Upper lobe of left lung (tissue), 4 donors: ENCODE results near the gene APOC1.

Source experiments
- POLR2A ChIP-seq, 4 donors: fragments of 450-650 bp; IDR thresholded peaks; one replicate each; pipeline ENCODE4 v1.5.1; 2016 to 2017; ENCODE audit warnings: antibody characterized with exemption in 4 of 4, mild to moderate bottlenecking in 2 of 4
- POLR2AphosphoS5 ChIP-seq, 2 donors: sonication (generic); formaldehyde crosslinking; IDR thresholded peaks; one replicate each; pipeline ENCODE4 v1.5.1; 2017; ENCODE audit warnings: antibody characterized with exemption in 2 of 2
- TF ChIP-seq, protein P1 (sequence below), 6 experiments: fragments of 450-650 bp in 4 of 6; fragments of 200-600 bp in 2 of 6; sonication (generic) in 2 of 6; IDR thresholded peaks; one replicate each; pipeline ENCODE4 v1.5.1; 2016 to 2019; ENCODE audit warnings: antibody characterized with exemption in 6 of 6

DNA sequence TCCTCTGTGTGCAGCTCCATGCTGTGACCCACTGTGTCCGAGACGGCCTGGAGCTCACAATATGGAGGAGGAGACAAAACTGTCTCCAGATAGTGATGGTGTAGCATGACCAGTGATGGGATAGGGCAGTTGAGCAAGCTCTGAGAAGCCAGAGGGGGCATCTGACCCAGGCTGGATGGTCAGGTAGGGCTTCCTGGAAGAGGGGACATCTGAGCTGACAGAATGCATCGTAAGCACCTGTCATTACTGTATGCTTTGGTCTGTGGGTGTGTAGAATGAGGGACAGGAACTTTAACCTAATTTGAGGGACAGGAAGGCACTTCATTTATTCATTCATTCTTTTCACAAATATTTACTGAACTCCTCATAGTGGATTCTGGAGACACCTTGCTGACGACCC lies 29.8 kb upstream of the APOC1 start:
- no peak for TF ChIP-seq POLR2A (IDR thresholded peaks at IDR 0.05)
- TF ChIP-seq POLR2AphosphoS5 (IDR thresholded peaks at IDR 0.05) = no peak
- TF ChIP-seq, protein P1, sequence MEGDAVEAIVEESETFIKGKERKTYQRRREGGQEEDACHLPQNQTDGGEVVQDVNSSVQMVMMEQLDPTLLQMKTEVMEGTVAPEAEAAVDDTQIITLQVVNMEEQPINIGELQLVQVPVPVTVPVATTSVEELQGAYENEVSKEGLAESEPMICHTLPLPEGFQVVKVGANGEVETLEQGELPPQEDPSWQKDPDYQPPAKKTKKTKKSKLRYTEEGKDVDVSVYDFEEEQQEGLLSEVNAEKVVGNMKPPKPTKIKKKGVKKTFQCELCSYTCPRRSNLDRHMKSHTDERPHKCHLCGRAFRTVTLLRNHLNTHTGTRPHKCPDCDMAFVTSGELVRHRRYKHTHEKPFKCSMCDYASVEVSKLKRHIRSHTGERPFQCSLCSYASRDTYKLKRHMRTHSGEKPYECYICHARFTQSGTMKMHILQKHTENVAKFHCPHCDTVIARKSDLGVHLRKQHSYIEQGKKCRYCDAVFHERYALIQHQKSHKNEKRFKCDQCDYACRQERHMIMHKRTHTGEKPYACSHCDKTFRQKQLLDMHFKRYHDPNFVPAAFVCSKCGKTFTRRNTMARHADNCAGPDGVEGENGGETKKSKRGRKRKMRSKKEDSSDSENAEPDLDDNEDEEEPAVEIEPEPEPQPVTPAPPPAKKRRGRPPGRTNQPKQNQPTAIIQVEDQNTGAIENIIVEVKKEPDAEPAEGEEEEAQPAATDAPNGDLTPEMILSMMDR (IDR thresholded peaks at IDR 0.05) = no peak
